Endothelial cell of umbilical vein (primary cell): Measurements from ENCODE around the gene DOCK1. TPM values are rescaled to one million over a fixed set of nuclear protein-coding genes. Genes with fewer than 3 reads are reported as not detected.

Experiments used
- BruUV-seq: library from RNA; stranded (reverse); fragments of 400-500 nt; replicated peaks from 2 replicates; lab custom pipeline; 2021; lab: Mats Ljungman, UMichigan
- CTCF ChIA-PET: fragments of 300-600, 350-600 bp; sonication (Branson Sonifier 250); formaldehyde crosslinking; loops from one replicate; lab custom pipeline; 2021; ENCODE audit warnings: antibody characterized with exemption, inconsistent platforms; lab: Charles Lee
- POLR2A ChIA-PET: fragments of 300-600, 350-600 bp; sonication (Branson Sonifier 250); formaldehyde crosslinking; loops from one replicate; lab custom pipeline; 2021; ENCODE audit warnings: antibody characterized with exemption, inconsistent platforms; lab: Charles Lee
- DNase-seq: peaks from one replicate; pipeline ENCODE4 v3.0.0-alpha.2; 2011; ENCODE audit warnings: low read depth, low spot score
- FAIRE-seq: peaks from 2 replicates; lab custom pipeline; 2011; peaks lifted over from hg19 to GRCh38; lab: Jason Lieb, UNC
- H2AFZ ChIP-seq: 2 replicates; pipeline ENCODE4 v1.6.0; 2012; ENCODE audit warnings: low read depth, low read length, control low read depth, inconsistent platforms
- H3K27ac ChIP-seq: 2 replicates; pipeline ENCODE4 v1.5.1; 2011; ENCODE audit warnings: low read depth, mild to moderate bottlenecking, control low read depth, low read length, moderate library complexity; ENCODE audit not compliant: insufficient read depth
- H3K27me3 ChIP-seq, 2 experiments: 2 replicates each; pipeline versions ENCODE4 v1.6.0 to v1.6.1; 2011; ENCODE audit warnings: low read length in 2 of 2, mixed read lengths in 1 of 2; ENCODE audit not compliant: control insufficient read depth in 2 of 2, insufficient read depth in 2 of 2
- H3K36me3 ChIP-seq, 2 experiments: 2 replicates in 1 of 2; 3 replicates in 1 of 2; pipeline ENCODE4 v1.5.1; 2011; ENCODE audit warnings: low read length in 2 of 2, mild to moderate bottlenecking in 1 of 2, moderate library complexity in 1 of 2; ENCODE audit not compliant: control insufficient read depth in 2 of 2, insufficient read depth in 2 of 2; ENCODE audit errors: extremely low read depth in 1 of 2
- H3K4me1 ChIP-seq: 3 replicates; pipeline ENCODE4 v1.5.1; 2011; ENCODE audit warnings: mild to moderate bottlenecking, low read length; ENCODE audit not compliant: control insufficient read depth, insufficient read depth; ENCODE audit errors: extremely low read depth
- H3K4me2 ChIP-seq: 2 replicates; pipeline ENCODE4 v1.6.1; 2011; ENCODE audit warnings: low read length, control low read depth, mixed read lengths; ENCODE audit not compliant: insufficient read depth
- H3K4me3 ChIP-seq, 3 experiments: fragments of 200-600 bp in 1 of 3; sonication (generic), shearing (Covaris generic) in 1 of 3; replicated peaks in 1 of 3; 2 replicates each; pipeline ENCODE4 v1.5.1; 2011 to 2016; ENCODE audit warnings: control low read depth in 3 of 3, low read length in 3 of 3, mild to moderate bottlenecking in 2 of 3, inconsistent platforms in 1 of 3, low read depth in 1 of 3, moderate library complexity in 1 of 3; ENCODE audit not compliant: insufficient read depth in 1 of 3
- H3K79me2 ChIP-seq: 2 replicates; pipeline ENCODE4 v1.6.0; 2012; ENCODE audit warnings: low read length, inconsistent platforms; ENCODE audit not compliant: control insufficient read depth, insufficient read depth
- H3K9ac ChIP-seq: replicated peaks from 2 replicates; pipeline ENCODE3; 2011; ENCODE audit warnings: low read length, control low read depth; ENCODE audit not compliant: insufficient read depth; ENCODE audit errors: extremely low read depth
- H3K9me1 ChIP-seq: replicated peaks from 3 replicates; pipeline ENCODE4 v1.6.0; 2011; ENCODE audit warnings: mild to moderate bottlenecking, low read length; ENCODE audit not compliant: control insufficient read depth, insufficient read depth; ENCODE audit errors: extremely low read depth
- H3K9me3 ChIP-seq: replicated peaks from 2 replicates; pipeline ENCODE4 v1.5.1; 2012; ENCODE audit warnings: low read length, inconsistent platforms; ENCODE audit not compliant: control insufficient read depth, insufficient read depth
- H4K20me1 ChIP-seq: replicated peaks from 2 replicates; pipeline ENCODE3; 2011; ENCODE audit warnings: mild to moderate bottlenecking, low read length; ENCODE audit not compliant: control insufficient read depth, insufficient read depth; ENCODE audit errors: extremely low read depth
- EZH2 ChIP-seq: IDR thresholded peaks from 2 replicates; pipeline ENCODE4 v1.6.1; 2012; ENCODE audit warnings: borderline replicate concordance, low read depth, mild to moderate bottlenecking, moderate library complexity, low read length, inconsistent platforms; ENCODE audit not compliant: severe bottlenecking
- FOS ChIP-seq: IDR thresholded peaks from 2 replicates; pipeline ENCODE4 v1.6.1; 2011; ENCODE audit warnings: mild to moderate bottlenecking, low read length, moderate library complexity, borderline replicate concordance; ENCODE audit not compliant: insufficient read depth
- GATA2 ChIP-seq: IDR thresholded peaks from 2 replicates; pipeline ENCODE4 v1.7.0; 2011; ENCODE audit warnings: low read depth, mild to moderate bottlenecking, moderate library complexity, mixed read lengths, low read length; ENCODE audit not compliant: insufficient read length, insufficient read depth
- JUN ChIP-seq: IDR thresholded peaks from 2 replicates; pipeline ENCODE4 v1.6.1; 2011; ENCODE audit warnings: borderline replicate concordance, low read depth; ENCODE audit not compliant: insufficient read length, insufficient read depth
- MYC ChIP-seq: IDR thresholded peaks from one replicate; pipeline ENCODE4 v1.6.1; 2011; ENCODE audit warnings: mild to moderate bottlenecking, low read depth, low read length
- POLR2A ChIP-seq: IDR thresholded peaks from 2 replicates; pipeline ENCODE4 v1.6.1; 2012; ENCODE audit warnings: low read depth, mild to moderate bottlenecking, control low read depth, low read length
- POLR2AphosphoS5 ChIP-seq: IDR thresholded peaks from 2 replicates; pipeline ENCODE4 v1.6.1; 2012; ENCODE audit warnings: low read depth, mild to moderate bottlenecking, control low read depth, low read length, moderate library complexity; ENCODE audit not compliant: insufficient read depth
- dilution Hi-C: fragments of 300-500 bp; cut with MboI; formaldehyde crosslinking; loops from one replicate; pipeline ENCODE4 v1.15.0; 2019; ENCODE audit warnings: low sequenced_read_pairs; ENCODE audit not compliant: extremely low pct_ligation_motif_present
- intact Hi-C: fragments of 100-400 bp; cut with micrococcal nuclease; formaldehyde crosslinking; loops from one replicate; pipeline ENCODE4 v1.10.0; 2022
- polyA plus RNA-seq, 4 experiments: library from polyadenylated mRNA; depleted of rRNA in 3 of 4; stranded (reverse) in 3 of 4; unstranded in 1 of 4; fragments of >200 nt; gene quantifications; 2 replicates each; pipeline versions ENCODE4 v1.2.1 to v1.2.3, GENCODE V29; 2011 to 2012; ENCODE audit warnings: missing spikeins in 1 of 4
- total RNA-seq: library from RNA; stranded (reverse); gene quantifications from 2 replicates; pipeline ENCODE4 v1.2.3, GENCODE V29; 2021
- TF ChIP-seq, protein P1 (sequence below): IDR thresholded peaks from 2 replicates; pipeline ENCODE4 v1.6.1; 2011; ENCODE audit not compliant: insufficient read depth, insufficient read length
- TF ChIP-seq, protein P2 (sequence below), 2 donors: IDR thresholded peaks; 1 replicate in 1 of 2; 2 replicates in 1 of 2; pipeline ENCODE4 v1.5.1; 2011; ENCODE audit warnings: low read length in 2 of 2, mild to moderate bottlenecking in 2 of 2, moderate library complexity in 2 of 2, control low read depth in 1 of 2, inconsistent platforms in 1 of 2, low read depth in 1 of 2; ENCODE audit not compliant: insufficient read depth in 1 of 2; ENCODE audit errors: extremely low read depth in 1 of 2

DOCK1 gene
- total and polyA plus RNA-seq, 2 donors (not counting 3 experiments of a cell fraction or from before 2014, with no cell fraction given), result 22.5 to 83.1 TPM

DNA sequence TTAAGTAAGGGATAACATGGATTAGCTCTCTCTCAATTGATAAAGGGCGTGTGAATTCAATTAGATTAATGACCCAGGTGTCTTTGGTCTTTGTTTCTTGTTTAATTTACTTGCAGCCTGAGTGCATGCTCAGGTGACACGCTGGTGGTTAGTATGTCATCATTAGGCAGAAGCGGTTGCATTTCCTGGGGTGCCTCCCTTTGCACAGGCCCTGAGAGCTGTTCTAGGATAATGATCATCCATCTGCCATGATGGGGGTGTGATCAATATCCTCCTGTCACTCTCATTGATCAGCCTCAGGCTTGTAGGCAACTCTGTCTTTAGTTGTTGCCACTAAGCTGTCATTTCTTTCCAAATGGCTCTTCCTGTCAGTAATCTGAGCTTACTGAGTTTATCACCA lies 544.3 kb downstream of the DOCK1 start:
- H3K4me2 ChIP-seq, result no peak overlapping the region
- no peaks in the 10 kb centered on the region for H4K20me1 ChIP-seq
- no peak overlapping the region for H3K27ac ChIP-seq
- BruUV-seq, result no TSS peak
- H3K79me2 ChIP-seq, result no peaks in the 10 kb centered on the region
- H3K9ac ChIP-seq, result no peak overlapping the region
- H3K9me1 ChIP-seq, result no peaks in the 10 kb centered on the region
- POLR2A ChIA-PET, result no interaction called here
- no peak overlapping the region for H3K4me3 ChIP-seq
- no peak for TF ChIP-seq FOS
- TF ChIP-seq POLR2A, result no peak
- TF ChIP-seq EZH2, result no peak
- no peak for TF ChIP-seq MYC
- TF ChIP-seq, protein P1, sequence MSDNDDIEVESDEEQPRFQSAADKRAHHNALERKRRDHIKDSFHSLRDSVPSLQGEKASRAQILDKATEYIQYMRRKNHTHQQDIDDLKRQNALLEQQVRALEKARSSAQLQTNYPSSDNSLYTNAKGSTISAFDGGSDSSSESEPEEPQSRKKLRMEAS, result no peak
- no peak for TF ChIP-seq GATA2
- no peak for TF ChIP-seq JUN
- no peak for TF ChIP-seq POLR2AphosphoS5
- TF ChIP-seq, protein P2, sequence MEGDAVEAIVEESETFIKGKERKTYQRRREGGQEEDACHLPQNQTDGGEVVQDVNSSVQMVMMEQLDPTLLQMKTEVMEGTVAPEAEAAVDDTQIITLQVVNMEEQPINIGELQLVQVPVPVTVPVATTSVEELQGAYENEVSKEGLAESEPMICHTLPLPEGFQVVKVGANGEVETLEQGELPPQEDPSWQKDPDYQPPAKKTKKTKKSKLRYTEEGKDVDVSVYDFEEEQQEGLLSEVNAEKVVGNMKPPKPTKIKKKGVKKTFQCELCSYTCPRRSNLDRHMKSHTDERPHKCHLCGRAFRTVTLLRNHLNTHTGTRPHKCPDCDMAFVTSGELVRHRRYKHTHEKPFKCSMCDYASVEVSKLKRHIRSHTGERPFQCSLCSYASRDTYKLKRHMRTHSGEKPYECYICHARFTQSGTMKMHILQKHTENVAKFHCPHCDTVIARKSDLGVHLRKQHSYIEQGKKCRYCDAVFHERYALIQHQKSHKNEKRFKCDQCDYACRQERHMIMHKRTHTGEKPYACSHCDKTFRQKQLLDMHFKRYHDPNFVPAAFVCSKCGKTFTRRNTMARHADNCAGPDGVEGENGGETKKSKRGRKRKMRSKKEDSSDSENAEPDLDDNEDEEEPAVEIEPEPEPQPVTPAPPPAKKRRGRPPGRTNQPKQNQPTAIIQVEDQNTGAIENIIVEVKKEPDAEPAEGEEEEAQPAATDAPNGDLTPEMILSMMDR (IDR thresholded peaks at IDR 0.05; ENCODE audit: extremely low read depth in 1 of 2, insufficient read depth in 1 of 2, low read depth in 1 of 2, low read length in 2 of 2), result no peak
- CTCF ChIA-PET, result no interaction called here
- H3K4me1 ChIP-seq, result no peaks in the 10 kb centered on the region
- no peaks in the 10 kb centered on the region for H3K9me3 ChIP-seq
- H3K27me3 ChIP-seq, result no peaks in the 10 kb centered on the region
- FAIRE-seq, result no peak
- dilution Hi-C loops, result no loop called here
- peaks cover 5 to 15% of the 10 kb centered on the region in 2 experiments for H3K36me3 ChIP-seq
- DNase-seq, result no peak
- no peak overlapping the region for H2AFZ ChIP-seq
- intact Hi-C loops, result no loop called here
